Body of pancreas (tissue), 4 donors: ENCODE measurements around the gene ATRIP. TPM values are rescaled to one million over a fixed set of nuclear protein-coding genes. Genes with fewer than 3 reads are reported as not detected.
A peak's percentile ranks its signal among the peaks of the same experiment; 100 is the strongest.

ENCODE experiments used
- ATAC-seq: fragments of 150-250 bp; one replicate; pipeline ENCODE4 v1.9.1; 2016
- DNase-seq, 4 donors: peaks; one replicate each; pipeline ENCODE4 v3.0.0-alpha.2; 2019
- H3K27ac ChIP-seq, 4 donors: fragments of 200-600 bp; sonication (generic); 1 replicate in 3 of 4; 2 replicates in 1 of 4; pipeline versions ENCODE4 v1.5.1 to v1.6.1; 2016 to 2019; ENCODE audit warnings: mild to moderate bottlenecking in 1 of 4, mixed read lengths in 1 of 4, moderate library complexity in 1 of 4
- H3K27me3 ChIP-seq, 2 donors: fragments of 200-600 bp; sonication (generic); one replicate each; pipeline ENCODE4 v1.6.0; 2016; ENCODE audit warnings: mild to moderate bottlenecking in 1 of 2
- H3K36me3 ChIP-seq, 2 donors: fragments of 200-600 bp; sonication (generic); replicated peaks in 1 of 2; 2 replicates each; pipeline ENCODE4 v1.5.1; 2016; ENCODE audit warnings: low read depth in 2 of 2; ENCODE audit not compliant: insufficient read depth in 1 of 2
- H3K4me1 ChIP-seq: fragments of 200-600 bp; sonication (generic); one replicate; pipeline ENCODE4 v1.6.0; 2016
- H3K4me3 ChIP-seq, 2 donors: fragments of 200-600 bp; sonication (generic); 1 replicate in 1 of 2; 2 replicates in 1 of 2; pipeline ENCODE4 v1.5.1; 2016 to 2019
- H3K9me3 ChIP-seq, 3 donors: fragments of 200-600 bp; sonication (generic); 1 replicate in 2 of 3; 2 replicates in 1 of 3; pipeline ENCODE4 v1.5.1; 2016
- CTCF ChIP-seq, 7 experiments: fragments of 450-650 bp in 4 of 7; fragments of 200-600 bp in 3 of 7; sonication (generic) in 3 of 7; IDR thresholded peaks; one replicate each; pipeline ENCODE4 v1.5.1; 2016 to 2019; ENCODE audit warnings: antibody characterized with exemption in 7 of 7
- POLR2A ChIP-seq, 3 donors: fragments of 450-650 bp; IDR thresholded peaks; one replicate each; pipeline ENCODE4 v1.6.1; 2016; ENCODE audit warnings: antibody characterized with exemption in 3 of 3, mild to moderate bottlenecking in 2 of 3
- WGBS, 2 donors: methylation state at CpG; one replicate each; pipeline ENCODE4 v1.1.5; 2017; 5-methylcytosine and 5-hydroxymethylcytosine counted together
- intact Hi-C: fragments of 100-400 bp; cut with DNase I; formaldehyde crosslinking; loops from one replicate; pipeline ENCODE4 v1.15.1; 2023
- total RNA-seq, 2 donors: library from RNA; depleted of rRNA; stranded (reverse); fragments of >200 nt; gene quantifications; one replicate each; pipeline ENCODE4 v1.1.0, GENCODE V29; 2016

ATRIP gene
- total RNA-seq, 2 donors from 2014 or later = 2.6 to 4.3 TPM

- H3K4me1 ChIP-seq = peaks cover 31% of the 10 kb centered on the region
- no peaks in the 10 kb centered on the region for H3K36me3 ChIP-seq
- intact Hi-C loops = loop anchor here (5.0 kb wide), 2 partner anchors 36 to 44 kb away; no protein-coding TSS in a partner anchor
- DNase-seq (no peak), ATAC-seq (no peak)
- WGBS, 2 donors = 89 to 98% methylated on average over 6 of the region's 6 CpGs
- no peaks in the 10 kb centered on the region for H3K27me3 ChIP-seq
- no peak for TF ChIP-seq POLR2A (IDR thresholded peaks at IDR 0.05)
- no peak for TF ChIP-seq CTCF (IDR thresholded peaks at IDR 0.05)
- no peaks in the 10 kb centered on the region for H3K9me3 ChIP-seq
- H3K27ac ChIP-seq = no peak overlapping the region
- H3K4me3 ChIP-seq = no peak overlapping the region
Measured at GRCh38 chr3:48505968-48506504, 59.5 kb downstream of the ATRIP start.

GRCh38 chr3:48507256-48508061 is 60.9 kb downstream of the ATRIP start:
- Histone ChIP-seq H3K27me3 (no peaks in the 10 kb centered on the region), H3K4me1 (peaks cover 25% of the 10 kb centered on the region), H3K36me3 (no peaks in the 10 kb centered on the region), H3K27ac (no peak overlapping the region), H3K4me3 (no peak overlapping the region), H3K9me3 (no peaks in the 10 kb centered on the region)
- DNase-seq = peak; percentile 57 to 77 (median 74)
- 32 to 35% methylated on average over 5 to 10 of the region's 10 CpGs for WGBS, 2 donors
- TF ChIP-seq POLR2A (IDR thresholded peaks at IDR 0.05) = no peak
- TF ChIP-seq CTCF (IDR thresholded peaks at IDR 0.05) = peak in 6 of 7 experiments; percentile 23 to 67 (median 55)
- ATAC-seq = peak; percentile 23
- intact Hi-C loops = loop anchor here (5.0 kb wide), 2 partner anchors 35 to 45 kb away; no protein-coding TSS in a partner anchor

- DNase-seq = no peak
- Histone ChIP-seq H3K27me3 (no peaks in the 10 kb centered on the region), H3K4me1 (no peaks in the 10 kb centered on the region), H3K27ac (no peak overlapping the region), H3K36me3 (no peaks in the 10 kb centered on the region), H3K4me3 (no peak overlapping the region), H3K9me3 (no peaks in the 10 kb centered on the region)
- ATAC-seq = no peak
- WGBS, 2 donors = 79 to 83% methylated on average over 4 of the region's 4 CpGs
- no peak for TF ChIP-seq CTCF (IDR thresholded peaks at IDR 0.05)
- no peak for TF ChIP-seq POLR2A (IDR thresholded peaks at IDR 0.05)
- intact Hi-C loops = no loop called here
Measured at GRCh38 chr3:48511551-48511950, 65.0 kb downstream of the ATRIP start.

- DNase-seq (no peak), ATAC-seq (no peak)
- Histone ChIP-seq H3K4me3 (no peak overlapping the region), H3K36me3 (no peaks in the 10 kb centered on the region), H3K27me3 (no peaks in the 10 kb centered on the region), H3K9me3 (no peaks in the 10 kb centered on the region), H3K27ac (no peak overlapping the region), H3K4me1 (no peaks in the 10 kb centered on the region)
- TF ChIP-seq CTCF (IDR thresholded peaks at IDR 0.05) = no peak
- no peak for TF ChIP-seq POLR2A (IDR thresholded peaks at IDR 0.05)
- 91 to 95% methylated on average over 8 of the region's 8 CpGs for whole genome bisulfite sequencing, 2 donors
- intact Hi-C loops = no loop called here
Measured at GRCh38 chr3:48514431-48515227, 68.1 kb downstream of the ATRIP start.

Other genes starting within 250 kb of the ATRIP start
- gene CAMP, start 223.2 kb upstream of the ATRIP start, total RNA-seq = not detected
- gene ZNF589, start 205.6 kb upstream of the ATRIP start, total RNA-seq = 10 to 100 TPM in 1 of 2 donors, 1 to 10 TPM in 1; 8.6 to 40.9 TPM
- 10 to 100 TPM; 22.1 to 33.9 TPM for gene NME6, start 145.4 kb upstream of the ATRIP start, total RNA-seq
- not detected for gene SPINK8, start 113.1 kb upstream of the ATRIP start, total RNA-seq
- gene FBXW12, start 74.5 kb upstream of the ATRIP start, total RNA-seq = 10 to 100 TPM in 1 of 2 donors, 1 to 10 TPM in 1; 3.4 to 23.7 TPM
- gene PLXNB1, start 16.7 kb upstream of the ATRIP start, total RNA-seq = 100 to 1,000 TPM; 118 to 311 TPM
- gene CCDC51, start 6.6 kb upstream of the ATRIP start, total RNA-seq = 1 to 10 TPM in 1 of 2 donors, under 1 TPM in 1; 0.33 to 2.6 TPM
- gene TMA7, start 6.5 kb upstream of the ATRIP start, total RNA-seq = 100 to 1,000 TPM; 113 to 156 TPM
- 10 to 100 TPM; 46.5 to 48.5 TPM for gene SHISA5, start 57.4 kb downstream of the ATRIP start, total RNA-seq
- 10 to 100 TPM in 1 of 2 donors, 1 to 10 TPM in 1; 8.9 to 11.4 TPM for gene PFKFB4, start 110.1 kb downstream of the ATRIP start, total RNA-seq
- not detected for gene UCN2, start 117.0 kb downstream of the ATRIP start, total RNA-seq
- gene COL7A1, start 148.6 kb downstream of the ATRIP start, total RNA-seq = 1 to 10 TPM in 1 of 2 donors, under 1 TPM in 1; 0.52 to 2.3 TPM
- gene UQCRC1, start 162.9 kb downstream of the ATRIP start, total RNA-seq = 100 to 1,000 TPM in 1 of 2 donors, 10 to 100 TPM in 1; 92.9 to 161 TPM
- gene TMEM89, start 175.0 kb downstream of the ATRIP start, total RNA-seq = not detected
- gene SLC26A6, start 188.7 kb downstream of the ATRIP start, total RNA-seq = 10 to 100 TPM; 17.8 to 35.0 TPM
- gene CELSR3, start 216.1 kb downstream of the ATRIP start, total RNA-seq = 1 to 10 TPM in 1 of 2 donors, under 1 TPM in 1; 0.66 to 2.6 TPM
- 10 to 100 TPM; 16.6 to 22.1 TPM for gene NCKIPSD, start 239.2 kb downstream of the ATRIP start, total RNA-seq